NOMO-1 (cell line): ENCODE results near the gene TGFB2.

ENCODE experiments used
- DNase-seq, 2 experiments: peaks; one replicate each; lab custom pipeline; 2025; ENCODE audit not compliant: unreplicated experiment in 2 of 2; lab: John Stamatoyannopoulos, UW

Gene TGFB2

GRCh38 chr1:218481116-218481775 lies 136.1 kb downstream of the TGFB2 start:
- no peak for DNase-seq

GRCh38 chr1:218482683-218483082 lies 137.5 kb downstream of the TGFB2 start:
- DNase-seq = no peak

- no peak for DNase-seq
Observed at GRCh38 chr1:218485241-218485928, 140.2 kb downstream of the TGFB2 start.

GRCh38 chr1:218488531-218488930 lies 143.4 kb downstream of the TGFB2 start:
- DNase-seq = no peak

- DNase-seq = no peak
Observed at GRCh38 chr1:218488986-218489385, 143.8 kb downstream of the TGFB2 start.

GRCh38 chr1:218490406-218490922 lies 145.3 kb downstream of the TGFB2 start:
- no peak for DNase-seq

- DNase-seq = no peak
Observed at GRCh38 chr1:218492874-218493273, 147.7 kb downstream of the TGFB2 start.

- DNase-seq = no peak
Observed at GRCh38 chr1:218493986-218494385, 148.8 kb downstream of the TGFB2 start.
